Esophagus muscularis mucosa (tissue), 4 donors: ENCODE data around the gene CEP135. TPM values are rescaled to one million over a fixed set of nuclear protein-coding genes. Genes with fewer than 3 reads are reported as not detected.

Experiments used
- DNase-seq: peaks from one replicate; pipeline ENCODE4 v3.0.0-alpha.2; 2017; ENCODE audit errors: extremely low spot score
- H3K27ac ChIP-seq, 4 donors: fragments of 200-600 bp; sonication (generic); replicated peaks in 1 of 4; 1 replicate in 3 of 4; 2 replicates in 1 of 4; pipeline ENCODE4 v1.5.1; 2016 to 2019; ENCODE audit warnings: mild to moderate bottlenecking in 1 of 4
- H3K27me3 ChIP-seq, 4 donors: fragments of 200-600 bp; sonication (generic); one replicate each; pipeline versions ENCODE4 v1.5.1 to v1.6.0; 2016 to 2019
- H3K36me3 ChIP-seq, 4 donors: fragments of 200-600 bp; sonication (generic); one replicate each; pipeline ENCODE4 v1.5.1; 2016 to 2019
- H3K4me1 ChIP-seq, 4 donors: fragments of 200-600 bp; sonication (generic); one replicate each; pipeline ENCODE4 v1.5.1; 2016 to 2019
- H3K4me3 ChIP-seq, 4 donors: fragments of 200-600 bp; sonication (generic); 1 replicate in 2 of 4; 2 replicates in 2 of 4; pipeline ENCODE4 v1.5.1; 2016 to 2019; ENCODE audit warnings: mild to moderate bottlenecking in 4 of 4, moderate library complexity in 1 of 4
- H3K9me3 ChIP-seq, 4 donors: fragments of 200-600 bp; sonication (generic); 1 replicate in 3 of 4; 2 replicates in 1 of 4; pipeline ENCODE4 v1.5.1; 2016 to 2019
- EP300 ChIP-seq: sonication (generic); formaldehyde crosslinking; IDR thresholded peaks from one replicate; pipeline ENCODE4 v1.6.1; 2017; ENCODE audit warnings: antibody characterized with exemption
- POLR2A ChIP-seq: fragments of 450-650 bp; IDR thresholded peaks from one replicate; pipeline ENCODE4 v1.6.1; 2017; ENCODE audit warnings: antibody characterized with exemption, moderate library complexity, mild to moderate bottlenecking, low read depth
- POLR2AphosphoS5 ChIP-seq, 2 donors: sonication (generic); formaldehyde crosslinking; IDR thresholded peaks; one replicate each; pipeline ENCODE4 v1.6.1; 2017; ENCODE audit warnings: antibody characterized with exemption in 2 of 2
- WGBS: methylation state at CpG from one replicate; pipeline ENCODE4 v1.1.5; 2018; 5-methylcytosine and 5-hydroxymethylcytosine counted together
- intact Hi-C: fragments of 100-400 bp; cut with DNase I; formaldehyde crosslinking; loops from one replicate; pipeline ENCODE4 v1.15.1; 2023
- total RNA-seq, 4 donors: library from RNA; depleted of rRNA; stranded (reverse); fragments of >200 nt; gene quantifications; one replicate each; pipeline versions ENCODE4 v1.1.0 to v1.2.1, GENCODE V29; 2016
- TF ChIP-seq, protein P1 (sequence below), 3 experiments: fragments of 200-600 bp in 2 of 3; fragments of 450-650 bp in 1 of 3; sonication (generic) in 2 of 3; IDR thresholded peaks; one replicate each; pipeline ENCODE4 v1.5.1; 2017 to 2019; ENCODE audit warnings: antibody characterized with exemption in 3 of 3, mild to moderate bottlenecking in 2 of 3, moderate library complexity in 1 of 3

The CEP135 gene
- total RNA-seq, 4 donors from 2014 or later, result 3.5 to 5.0 (median 3.8) TPM

DNA sequence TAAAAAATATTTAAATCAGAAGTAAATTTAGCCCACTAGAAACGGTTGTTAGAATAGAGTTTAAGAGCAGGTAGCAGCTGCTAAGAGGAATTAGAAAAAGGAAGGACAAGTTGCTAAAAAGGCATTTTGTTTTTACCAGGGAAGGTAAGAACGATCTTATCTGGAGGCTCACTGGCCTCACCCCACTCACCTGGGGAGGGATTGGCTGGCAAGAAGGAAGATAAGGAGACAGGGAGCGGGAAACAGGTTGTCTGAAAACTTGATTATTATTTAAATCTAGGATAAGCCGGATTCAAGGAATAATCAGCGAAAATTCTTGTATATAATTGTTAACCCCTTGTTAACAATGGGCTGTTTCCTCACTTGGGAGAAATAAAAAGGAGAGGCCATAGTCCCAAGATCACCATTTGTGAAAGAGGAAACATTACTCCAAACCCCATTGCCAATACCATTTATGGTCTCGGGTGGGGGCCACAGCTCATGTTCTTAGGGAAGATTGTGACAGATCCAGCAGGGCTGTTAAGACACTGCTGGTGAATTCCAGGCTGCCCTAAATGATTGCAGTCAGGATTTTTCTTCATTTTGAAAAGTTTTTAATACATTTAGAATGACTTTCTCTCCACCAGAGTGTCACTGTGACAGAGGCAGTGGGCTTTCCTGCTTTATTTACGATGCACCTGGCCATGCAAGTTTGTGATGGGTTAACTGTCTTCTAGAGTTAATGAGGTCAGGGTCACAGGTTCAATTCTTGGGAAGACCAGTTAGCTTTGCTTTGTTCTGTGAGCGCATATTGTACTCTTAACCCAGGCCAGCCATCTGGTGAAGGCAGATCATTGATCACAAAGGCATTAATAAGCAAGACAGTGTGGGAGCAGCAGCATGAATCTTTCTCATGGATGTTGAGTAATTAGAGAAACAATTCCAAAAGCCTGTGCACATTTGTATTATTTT, 106.6 kb downstream of the CEP135 start:
- Histone ChIP-seq H3K27me3 (peaks cover 0 to 32% (median 5%) of the 10 kb centered on the region in 4 donors), H3K9me3 (no peaks in the 10 kb centered on the region), H3K27ac (no peak overlapping the region), H3K4me3 (no peak overlapping the region), H3K36me3 (no peaks in the 10 kb centered on the region), H3K4me1 (peaks cover 0 to under 1% (median 0%) of the 10 kb centered on the region in 4 donors)
- WGBS, result 78% methylated on average over 8 of the region's 8 CpGs
- intact Hi-C loops, result no loop called here
- TF ChIP-seq POLR2AphosphoS5 (IDR thresholded peaks at IDR 0.05), result no peak
- TF ChIP-seq, protein P1, sequence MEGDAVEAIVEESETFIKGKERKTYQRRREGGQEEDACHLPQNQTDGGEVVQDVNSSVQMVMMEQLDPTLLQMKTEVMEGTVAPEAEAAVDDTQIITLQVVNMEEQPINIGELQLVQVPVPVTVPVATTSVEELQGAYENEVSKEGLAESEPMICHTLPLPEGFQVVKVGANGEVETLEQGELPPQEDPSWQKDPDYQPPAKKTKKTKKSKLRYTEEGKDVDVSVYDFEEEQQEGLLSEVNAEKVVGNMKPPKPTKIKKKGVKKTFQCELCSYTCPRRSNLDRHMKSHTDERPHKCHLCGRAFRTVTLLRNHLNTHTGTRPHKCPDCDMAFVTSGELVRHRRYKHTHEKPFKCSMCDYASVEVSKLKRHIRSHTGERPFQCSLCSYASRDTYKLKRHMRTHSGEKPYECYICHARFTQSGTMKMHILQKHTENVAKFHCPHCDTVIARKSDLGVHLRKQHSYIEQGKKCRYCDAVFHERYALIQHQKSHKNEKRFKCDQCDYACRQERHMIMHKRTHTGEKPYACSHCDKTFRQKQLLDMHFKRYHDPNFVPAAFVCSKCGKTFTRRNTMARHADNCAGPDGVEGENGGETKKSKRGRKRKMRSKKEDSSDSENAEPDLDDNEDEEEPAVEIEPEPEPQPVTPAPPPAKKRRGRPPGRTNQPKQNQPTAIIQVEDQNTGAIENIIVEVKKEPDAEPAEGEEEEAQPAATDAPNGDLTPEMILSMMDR (IDR thresholded peaks at IDR 0.05), result no peak
- TF ChIP-seq EP300, result no peak
- no peak for TF ChIP-seq POLR2A
- DNase-seq, result no peak

DNA sequence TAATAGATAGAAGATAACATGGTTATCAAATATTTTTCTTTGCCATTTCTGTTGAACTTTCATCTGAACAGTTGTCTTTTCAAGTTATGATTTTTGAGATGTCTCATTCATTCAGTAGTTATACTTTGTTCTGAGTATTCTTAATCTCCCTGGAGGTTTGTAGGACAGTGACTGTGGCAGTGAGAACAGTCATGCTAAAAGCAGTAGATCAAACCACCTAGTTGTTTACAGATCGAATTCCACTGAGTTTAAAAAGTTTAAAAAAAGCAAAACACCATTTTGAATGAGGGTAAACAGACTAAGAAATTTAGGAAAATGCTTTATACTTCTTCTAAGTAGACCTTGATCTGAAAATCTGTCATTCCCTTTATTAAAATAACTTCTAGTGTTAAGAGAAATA, 107.2 kb downstream of the CEP135 start:
- H3K27me3 ChIP-seq, result peaks cover 0 to 25% (median 5%) of the 10 kb centered on the region in 4 donors
- no peaks in the 10 kb centered on the region for H3K9me3 ChIP-seq
- WGBS, result 67% methylated on average over 1 of the region's 1 CpG
- H3K36me3 ChIP-seq, result no peaks in the 10 kb centered on the region
- TF ChIP-seq POLR2A (no peak), EP300 (no peak), POLR2AphosphoS5 (IDR thresholded peaks at IDR 0.05) (no peak)
- TF ChIP-seq, protein P1 (IDR thresholded peaks at IDR 0.05), result no peak
- H3K4me3 ChIP-seq, result no peak overlapping the region
- H3K4me1 ChIP-seq, result no peaks in the 10 kb centered on the region
- intact Hi-C loops, result no loop called here
- DNase-seq, result no peak
- H3K27ac ChIP-seq, result no peak overlapping the region

DNA sequence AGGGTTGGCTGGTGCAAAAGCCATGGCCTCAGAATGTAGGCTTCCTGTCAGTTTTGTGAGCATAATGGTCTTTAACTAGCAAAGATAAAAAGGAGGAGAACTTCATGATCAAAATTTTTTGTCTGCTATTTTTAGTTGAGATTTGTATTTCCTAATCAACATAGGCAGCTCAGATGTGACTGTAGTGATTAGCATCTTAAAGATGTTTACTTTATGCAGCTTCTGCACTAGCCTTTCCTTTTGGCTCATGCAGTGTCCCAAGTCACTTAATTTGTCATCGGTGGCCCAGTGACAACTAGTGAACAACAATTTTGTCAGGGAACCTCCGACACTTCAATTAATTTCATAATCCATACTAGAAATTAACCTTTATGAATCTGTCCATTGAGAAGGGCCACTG, 109.8 kb downstream of the CEP135 start:
- 98% methylated on average over 2 of the region's 2 CpGs for WGBS
- intact Hi-C loops, result no loop called here
- Histone ChIP-seq H3K27me3 (peaks cover 0 to 7% (median 2%) of the 10 kb centered on the region in 4 donors), H3K27ac (no peak overlapping the region), H3K4me3 (no peak overlapping the region), H3K36me3 (no peaks in the 10 kb centered on the region), H3K9me3 (no peaks in the 10 kb centered on the region), H3K4me1 (no peaks in the 10 kb centered on the region)
- DNase-seq, result no peak
- TF ChIP-seq EP300, result no peak
- TF ChIP-seq, protein P1 (IDR thresholded peaks at IDR 0.05), result no peak
- TF ChIP-seq POLR2AphosphoS5 (IDR thresholded peaks at IDR 0.05), result no peak
- no peak for TF ChIP-seq POLR2A

DNA sequence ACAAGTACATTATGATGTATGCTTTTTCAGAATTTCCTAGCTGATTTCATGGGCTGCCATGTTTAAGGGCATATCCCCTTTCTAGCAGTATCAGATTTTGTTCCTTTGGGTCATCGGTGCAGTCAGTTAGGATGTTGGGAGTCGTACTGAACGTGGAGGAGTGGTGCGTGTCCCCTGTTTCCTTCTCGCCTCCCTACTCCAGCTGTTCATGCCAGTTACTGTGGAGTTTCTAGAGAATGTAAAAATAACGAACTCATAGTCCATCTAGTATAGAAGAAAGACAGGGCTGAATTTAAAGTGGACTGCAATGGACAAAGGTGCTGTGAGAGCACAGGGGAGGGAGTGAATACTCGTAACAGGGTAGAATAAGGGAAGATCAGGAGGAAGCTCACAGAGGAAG, 111.3 kb downstream of the CEP135 start:
- WGBS, result 94% methylated on average over 7 of the region's 7 CpGs
- H3K4me1 ChIP-seq, result no peaks in the 10 kb centered on the region
- H3K27me3 ChIP-seq, result no peaks in the 10 kb centered on the region
- no peaks in the 10 kb centered on the region for H3K36me3 ChIP-seq
- H3K4me3 ChIP-seq, result no peak overlapping the region
- H3K27ac ChIP-seq, result no peak overlapping the region
- DNase-seq, result no peak
- H3K9me3 ChIP-seq, result no peaks in the 10 kb centered on the region
- intact Hi-C loops, result no loop called here
- TF ChIP-seq POLR2A (no peak), EP300 (no peak), POLR2AphosphoS5 (IDR thresholded peaks at IDR 0.05) (no peak)
- TF ChIP-seq, protein P1 (IDR thresholded peaks at IDR 0.05), result no peak
